ENCODE data around the gene MYT1. TPM values are rescaled to one million over a fixed set of nuclear protein-coding genes. Genes with fewer than 3 reads are reported as not detected.

The MYT1 gene
- total RNA-seq, 1 experiment from 2014 or later, result not detected

DNA sequence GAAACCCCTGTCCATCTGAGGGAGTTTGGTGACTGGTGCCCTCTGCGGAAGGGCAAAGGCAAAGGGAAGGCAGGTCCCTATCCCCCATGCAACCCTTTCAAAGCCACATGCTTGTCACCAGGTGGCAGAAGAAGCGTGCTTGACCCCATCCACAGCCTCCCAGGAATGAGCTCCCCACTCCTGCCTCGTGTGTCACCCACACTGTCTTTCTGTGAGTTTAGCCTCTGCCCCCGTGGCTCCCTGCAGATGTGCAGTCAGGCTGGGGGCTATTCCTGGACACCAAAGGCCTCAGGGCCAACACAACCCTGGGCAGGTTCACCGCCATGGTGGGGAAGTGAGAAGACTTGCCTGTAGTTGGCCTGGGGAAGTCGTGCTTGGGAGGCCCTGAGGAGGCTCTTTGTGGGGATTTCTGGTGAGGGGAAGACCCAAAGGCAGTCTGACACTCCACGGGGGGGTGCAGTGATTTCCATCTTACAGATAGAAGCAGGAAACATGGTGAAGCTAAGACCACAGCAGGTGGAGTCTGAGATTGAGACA, 74.7 kb downstream of the MYT1 start:
- Histone ChIP-seq H3K27me3 (ENCODE audit: insufficient read depth, low read depth) (peaks cover 69% of the 10 kb centered on the region), H2AFZ (no peak overlapping the region), H3K9me2 (ENCODE audit: insufficient read depth) (no peaks in the 10 kb centered on the region), H3K9me3 (ENCODE audit: insufficient read depth, low read depth) (no peaks in the 10 kb centered on the region), H3K79me2 (ENCODE audit: low read depth) (no peaks in the 10 kb centered on the region), H4K20me1 (ENCODE audit: insufficient read depth) (no peaks in the 10 kb centered on the region), H3K4me2 (no peak overlapping the region), H3K4me1 (replicated peaks; ENCODE audit: insufficient read depth) (no peaks in the 10 kb centered on the region), H3K27ac (no peak overlapping the region), H3K4me3 (no peak overlapping the region), H3F3A (ENCODE audit: insufficient read depth, low read depth) (no peaks in the 10 kb centered on the region), H3K36me3 (ENCODE audit: low read depth) (no peaks in the 10 kb centered on the region)
- CTCF ChIA-PET, result no interaction called here
- POLR2A ChIA-PET (ENCODE audit: unreplicated experiment), result no interaction called here
- TF ChIP-seq, protein P1, sequence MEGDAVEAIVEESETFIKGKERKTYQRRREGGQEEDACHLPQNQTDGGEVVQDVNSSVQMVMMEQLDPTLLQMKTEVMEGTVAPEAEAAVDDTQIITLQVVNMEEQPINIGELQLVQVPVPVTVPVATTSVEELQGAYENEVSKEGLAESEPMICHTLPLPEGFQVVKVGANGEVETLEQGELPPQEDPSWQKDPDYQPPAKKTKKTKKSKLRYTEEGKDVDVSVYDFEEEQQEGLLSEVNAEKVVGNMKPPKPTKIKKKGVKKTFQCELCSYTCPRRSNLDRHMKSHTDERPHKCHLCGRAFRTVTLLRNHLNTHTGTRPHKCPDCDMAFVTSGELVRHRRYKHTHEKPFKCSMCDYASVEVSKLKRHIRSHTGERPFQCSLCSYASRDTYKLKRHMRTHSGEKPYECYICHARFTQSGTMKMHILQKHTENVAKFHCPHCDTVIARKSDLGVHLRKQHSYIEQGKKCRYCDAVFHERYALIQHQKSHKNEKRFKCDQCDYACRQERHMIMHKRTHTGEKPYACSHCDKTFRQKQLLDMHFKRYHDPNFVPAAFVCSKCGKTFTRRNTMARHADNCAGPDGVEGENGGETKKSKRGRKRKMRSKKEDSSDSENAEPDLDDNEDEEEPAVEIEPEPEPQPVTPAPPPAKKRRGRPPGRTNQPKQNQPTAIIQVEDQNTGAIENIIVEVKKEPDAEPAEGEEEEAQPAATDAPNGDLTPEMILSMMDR (conservative IDR thresholded peaks at IDR 0.05), result no peak
- no peak for TF ChIP-seq EZH2 (IDR thresholded peaks at IDR 0.05; ENCODE audit: low read depth)
- no TSS peak for BruUV-seq (replicated peaks)
- intact Hi-C loops (cut with micrococcal nuclease; ENCODE audit: unreplicated experiment), result no loop called here
- no peak for DNase-seq

DNA sequence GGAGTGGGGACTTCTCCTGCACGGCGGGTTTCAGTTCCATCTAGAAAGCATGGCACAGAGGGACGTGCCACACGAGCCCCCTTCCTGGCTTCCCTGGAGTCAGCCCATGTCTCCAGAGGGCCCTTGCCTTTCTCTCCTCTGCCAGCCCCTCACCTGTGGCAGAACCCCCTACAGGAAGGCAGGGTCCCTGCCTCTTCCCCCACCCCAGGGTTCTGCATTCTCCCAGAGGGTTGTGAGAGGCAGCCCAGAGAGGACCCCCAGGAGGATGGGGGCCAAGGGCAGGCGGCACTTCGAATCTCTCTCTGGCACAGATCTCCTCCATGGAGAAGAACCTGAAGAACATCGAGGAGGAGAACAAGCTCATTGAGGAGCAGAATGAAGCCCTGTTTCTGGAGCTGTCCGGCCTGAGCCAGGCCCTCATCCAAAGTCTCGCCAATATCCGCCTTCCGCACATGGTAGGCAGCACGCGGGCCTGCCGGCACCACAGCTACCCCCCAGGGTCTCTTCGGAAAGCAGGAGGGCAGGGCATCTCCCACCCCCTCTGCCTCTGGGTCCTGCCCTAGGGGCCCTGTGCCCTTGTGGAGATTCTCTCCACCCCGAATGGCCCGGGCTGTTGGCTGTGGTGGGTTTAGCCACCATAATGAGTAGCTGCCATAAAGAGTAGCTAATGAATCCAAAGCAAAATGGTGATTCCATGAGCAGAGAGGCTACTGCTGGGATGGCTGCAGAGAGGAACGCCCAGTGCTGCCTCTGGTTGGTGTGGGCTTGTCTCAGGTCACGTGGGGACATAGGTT, 75.4 kb downstream of the MYT1 start:
- H3K9me3 ChIP-seq (ENCODE audit: insufficient read depth, low read depth), result no peaks in the 10 kb centered on the region
- no peak overlapping the region for H3K4me2 ChIP-seq
- no peak for TF ChIP-seq EZH2 (IDR thresholded peaks at IDR 0.05; ENCODE audit: low read depth)
- TF ChIP-seq, protein P1 (conservative IDR thresholded peaks at IDR 0.05), result no peak
- no peak overlapping the region for H2AFZ ChIP-seq
- CTCF ChIA-PET, result no interaction called here
- H3K79me2 ChIP-seq (ENCODE audit: low read depth), result no peaks in the 10 kb centered on the region
- H3K9me2 ChIP-seq (ENCODE audit: insufficient read depth), result no peaks in the 10 kb centered on the region
- H3K27ac ChIP-seq, result no peak overlapping the region
- H3K27me3 ChIP-seq (ENCODE audit: insufficient read depth, low read depth), result peaks cover 76% of the 10 kb centered on the region
- no peaks in the 10 kb centered on the region for H3K4me1 ChIP-seq (replicated peaks; ENCODE audit: insufficient read depth)
- no peaks in the 10 kb centered on the region for H4K20me1 ChIP-seq (ENCODE audit: insufficient read depth)
- no peaks in the 10 kb centered on the region for H3K36me3 ChIP-seq (ENCODE audit: low read depth)
- no TSS peak for BruUV-seq (replicated peaks)
- intact Hi-C loops (cut with micrococcal nuclease; ENCODE audit: unreplicated experiment), result no loop called here
- H3F3A ChIP-seq (ENCODE audit: insufficient read depth, low read depth), result no peaks in the 10 kb centered on the region
- DNase-seq, result no peak
- POLR2A ChIA-PET (ENCODE audit: unreplicated experiment), result no interaction called here
- H3K4me3 ChIP-seq, result no peak overlapping the region

DNA sequence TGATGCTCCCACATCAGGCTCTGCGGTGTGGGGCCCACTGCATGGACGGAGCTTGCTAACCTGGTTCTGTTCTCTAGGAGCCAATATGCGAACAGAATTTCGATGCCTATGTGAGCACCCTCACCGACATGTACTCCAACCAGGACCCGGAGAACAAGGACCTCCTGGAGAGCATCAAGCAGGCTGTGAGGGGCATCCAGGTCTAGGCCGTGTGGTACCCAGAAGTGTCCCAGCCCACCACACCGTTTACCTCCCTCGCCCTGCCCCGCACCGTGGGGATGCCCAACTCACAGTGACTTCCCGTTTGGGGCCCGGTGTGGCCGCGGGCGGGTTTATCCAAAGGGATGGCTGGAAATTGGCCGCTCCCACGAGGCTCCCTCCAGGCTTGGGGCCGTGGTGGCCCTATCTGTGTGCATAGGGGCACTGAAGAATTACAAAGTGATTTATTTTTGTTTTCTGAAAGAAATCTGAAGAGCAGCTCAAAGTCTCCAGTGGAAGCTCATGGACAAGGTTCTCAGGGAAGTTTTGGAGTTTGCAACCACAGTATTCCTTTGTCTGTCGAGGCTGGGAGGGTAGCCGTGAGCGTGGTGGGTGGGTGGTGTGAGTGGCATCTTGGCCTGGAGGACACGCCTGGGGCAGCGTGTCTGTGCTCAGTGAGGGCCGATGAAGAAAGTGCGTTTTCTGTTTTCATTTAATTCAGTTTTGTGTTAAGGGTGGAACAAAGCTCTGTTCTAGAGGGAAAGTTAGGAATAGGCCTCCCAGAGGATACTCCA, 76.2 kb downstream of the MYT1 start:
- intact Hi-C loops (cut with micrococcal nuclease; ENCODE audit: unreplicated experiment), result no loop called here
- H3K9me3 ChIP-seq (ENCODE audit: insufficient read depth, low read depth), result no peaks in the 10 kb centered on the region
- H3K79me2 ChIP-seq (ENCODE audit: low read depth), result no peaks in the 10 kb centered on the region
- no peak overlapping the region for H3K4me3 ChIP-seq
- H3K4me2 ChIP-seq, result no peak overlapping the region
- H3K4me1 ChIP-seq (replicated peaks; ENCODE audit: insufficient read depth), result no peaks in the 10 kb centered on the region
- TF ChIP-seq, protein P1 (conservative IDR thresholded peaks at IDR 0.05), result no peak
- TF ChIP-seq EZH2 (IDR thresholded peaks at IDR 0.05; ENCODE audit: low read depth), result no peak
- no peaks in the 10 kb centered on the region for H3K9me2 ChIP-seq (ENCODE audit: insufficient read depth)
- H3K27ac ChIP-seq, result no peak overlapping the region
- ChIA-PET POLR2A (ENCODE audit: unreplicated experiment) (no interaction called here), CTCF (no interaction called here)
- BruUV-seq (replicated peaks), result no TSS peak
- H3F3A ChIP-seq (ENCODE audit: insufficient read depth, low read depth), result no peaks in the 10 kb centered on the region
- DNase-seq, result no peak
- no peaks in the 10 kb centered on the region for H3K36me3 ChIP-seq (ENCODE audit: low read depth)
- H3K27me3 ChIP-seq (ENCODE audit: insufficient read depth, low read depth), result peaks cover 84% of the 10 kb centered on the region
- no peak overlapping the region for H2AFZ ChIP-seq
- H4K20me1 ChIP-seq (ENCODE audit: insufficient read depth), result no peaks in the 10 kb centered on the region

Data from PC-9 (cell line).